Measurements from ENCODE around the gene STAT4.

STAT4 gene, protein sequence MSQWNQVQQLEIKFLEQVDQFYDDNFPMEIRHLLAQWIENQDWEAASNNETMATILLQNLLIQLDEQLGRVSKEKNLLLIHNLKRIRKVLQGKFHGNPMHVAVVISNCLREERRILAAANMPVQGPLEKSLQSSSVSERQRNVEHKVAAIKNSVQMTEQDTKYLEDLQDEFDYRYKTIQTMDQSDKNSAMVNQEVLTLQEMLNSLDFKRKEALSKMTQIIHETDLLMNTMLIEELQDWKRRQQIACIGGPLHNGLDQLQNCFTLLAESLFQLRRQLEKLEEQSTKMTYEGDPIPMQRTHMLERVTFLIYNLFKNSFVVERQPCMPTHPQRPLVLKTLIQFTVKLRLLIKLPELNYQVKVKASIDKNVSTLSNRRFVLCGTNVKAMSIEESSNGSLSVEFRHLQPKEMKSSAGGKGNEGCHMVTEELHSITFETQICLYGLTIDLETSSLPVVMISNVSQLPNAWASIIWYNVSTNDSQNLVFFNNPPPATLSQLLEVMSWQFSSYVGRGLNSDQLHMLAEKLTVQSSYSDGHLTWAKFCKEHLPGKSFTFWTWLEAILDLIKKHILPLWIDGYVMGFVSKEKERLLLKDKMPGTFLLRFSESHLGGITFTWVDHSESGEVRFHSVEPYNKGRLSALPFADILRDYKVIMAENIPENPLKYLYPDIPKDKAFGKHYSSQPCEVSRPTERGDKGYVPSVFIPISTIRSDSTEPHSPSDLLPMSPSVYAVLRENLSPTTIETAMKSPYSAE

DNA sequence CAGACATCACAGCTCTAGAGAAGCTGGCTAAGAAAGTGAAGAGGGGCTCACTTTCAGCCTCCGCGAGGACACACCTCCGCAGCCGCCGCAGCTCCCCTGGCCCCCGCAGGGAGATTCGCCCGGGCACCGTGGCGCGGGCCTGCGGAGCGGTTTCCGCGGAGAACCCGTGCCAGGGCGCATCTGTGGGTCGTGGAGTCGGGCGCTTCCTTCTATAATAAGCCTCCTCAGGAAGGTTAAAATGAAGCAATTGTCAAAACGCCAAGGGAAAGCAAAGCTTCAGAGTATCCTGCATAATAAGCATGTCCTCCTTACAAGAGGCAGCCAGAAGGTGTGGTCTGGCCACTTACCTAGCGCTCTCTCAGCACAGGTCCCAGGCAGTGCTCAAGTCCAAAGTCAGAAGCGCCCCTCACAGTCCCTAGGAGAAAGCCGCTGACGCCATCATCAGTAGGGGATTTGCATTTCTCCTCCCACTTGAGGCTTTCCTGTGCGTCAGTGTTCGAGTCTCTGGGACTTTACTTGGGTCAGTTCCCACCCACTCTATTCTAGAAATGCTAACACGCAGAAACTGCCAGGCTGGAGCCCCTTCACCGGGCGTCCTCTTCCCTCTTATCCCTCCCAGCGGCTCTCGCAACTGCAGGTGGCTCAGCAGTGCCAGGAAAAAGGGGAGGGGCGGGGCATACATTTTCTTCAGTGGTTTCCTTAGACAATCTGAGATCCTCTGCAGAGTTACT lies at the start of gene STAT4:
Gene STAT4 (minus strand): TSS at position 395 of the 731 bp plus-strand sequence. CDS start 2,791 bp downstream, outside the sequence.
- peak; percentile 68 for DNase-seq (ENCODE audit: low read depth)

DNA sequence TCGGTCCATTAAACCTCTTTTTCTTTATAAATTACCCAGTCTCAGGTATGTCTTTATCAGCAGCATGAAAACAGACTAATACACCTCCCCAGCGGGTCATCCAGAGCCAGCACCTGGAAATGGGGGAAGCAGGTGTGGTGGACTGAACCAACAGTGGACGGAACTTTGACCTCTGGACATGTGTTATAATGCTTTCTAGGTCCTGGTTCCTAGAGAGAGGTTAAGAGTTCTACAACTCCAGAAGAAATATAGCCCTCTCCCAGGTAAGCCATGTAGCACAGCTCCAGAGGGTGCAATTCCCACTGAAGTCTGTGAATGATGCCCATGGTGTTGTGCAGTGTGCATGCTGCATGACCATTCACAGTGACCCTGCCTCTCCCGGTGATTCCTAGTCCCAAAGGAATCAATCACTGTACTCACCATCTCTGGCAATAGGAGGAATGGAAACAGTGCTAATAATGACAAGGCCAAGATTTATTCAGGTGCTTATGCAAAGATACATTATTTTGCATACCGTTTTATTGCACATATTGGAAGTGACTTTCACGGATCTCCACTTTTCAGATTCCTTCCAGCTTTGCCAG lies 49.2 kb upstream of the STAT4 start:
- DNase-seq (ENCODE audit: low read depth) = no peak

DNA sequence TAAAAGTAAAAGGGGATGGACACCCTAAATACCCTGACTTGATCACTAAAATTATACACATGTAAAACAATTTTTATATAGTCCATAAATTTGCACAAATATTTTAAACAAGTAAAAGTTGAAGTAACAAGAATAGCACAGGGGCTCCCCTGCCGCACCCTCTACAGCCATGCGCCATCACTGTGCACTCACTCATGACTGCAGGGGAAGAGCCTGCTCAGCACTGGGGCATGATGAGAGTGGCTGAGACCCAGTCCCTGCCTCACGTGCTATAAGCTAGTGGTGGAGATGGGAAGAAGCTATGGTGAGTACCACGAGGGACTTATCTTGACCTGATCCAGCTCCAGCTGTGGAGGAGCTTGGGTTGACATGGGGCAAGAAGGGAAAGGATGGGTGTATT lies 47.5 kb upstream of the STAT4 start:
- no peak for DNase-seq (ENCODE audit: low read depth)

DNA sequence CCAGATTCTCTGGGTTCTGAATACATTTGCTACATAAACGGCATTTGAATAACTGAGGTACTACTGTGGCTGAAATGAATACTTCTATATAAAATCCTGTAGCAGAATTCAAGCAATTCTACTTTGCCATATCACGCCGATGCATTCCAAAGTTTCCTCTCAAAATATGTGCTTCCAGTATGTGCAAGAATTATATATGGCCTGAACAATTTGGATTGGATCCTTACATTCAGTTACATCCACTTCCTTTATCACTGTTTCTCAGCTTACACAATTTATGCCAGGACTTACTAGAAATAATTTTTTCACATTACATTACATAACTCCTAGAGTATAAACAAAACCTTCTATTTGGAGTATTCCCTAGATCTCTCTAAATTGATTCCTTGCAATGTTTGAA lies 46.3 kb upstream of the STAT4 start:
- DNase-seq (ENCODE audit: low read depth) = no peak

DNA sequence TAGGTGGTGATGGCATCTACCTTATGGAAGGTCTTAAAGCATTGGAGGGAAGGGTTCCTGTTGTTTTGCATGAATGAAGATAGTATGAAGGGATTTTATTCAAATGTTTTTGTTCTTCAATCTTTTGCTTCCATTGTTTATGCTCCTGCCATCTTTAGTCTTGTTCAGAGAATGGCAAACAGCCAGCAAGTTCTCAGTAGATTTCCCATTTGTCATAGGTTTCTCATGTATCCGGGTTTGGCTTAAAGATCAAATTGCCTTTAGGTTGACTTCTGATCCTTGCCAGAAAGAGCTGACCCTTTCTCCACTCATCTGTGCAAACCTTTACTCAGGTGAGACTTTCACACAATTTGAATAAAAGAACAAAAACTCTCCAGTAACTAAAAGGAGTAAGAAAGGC lies 44.2 kb upstream of the STAT4 start:
- DNase-seq (ENCODE audit: low read depth) = no peak

DNA sequence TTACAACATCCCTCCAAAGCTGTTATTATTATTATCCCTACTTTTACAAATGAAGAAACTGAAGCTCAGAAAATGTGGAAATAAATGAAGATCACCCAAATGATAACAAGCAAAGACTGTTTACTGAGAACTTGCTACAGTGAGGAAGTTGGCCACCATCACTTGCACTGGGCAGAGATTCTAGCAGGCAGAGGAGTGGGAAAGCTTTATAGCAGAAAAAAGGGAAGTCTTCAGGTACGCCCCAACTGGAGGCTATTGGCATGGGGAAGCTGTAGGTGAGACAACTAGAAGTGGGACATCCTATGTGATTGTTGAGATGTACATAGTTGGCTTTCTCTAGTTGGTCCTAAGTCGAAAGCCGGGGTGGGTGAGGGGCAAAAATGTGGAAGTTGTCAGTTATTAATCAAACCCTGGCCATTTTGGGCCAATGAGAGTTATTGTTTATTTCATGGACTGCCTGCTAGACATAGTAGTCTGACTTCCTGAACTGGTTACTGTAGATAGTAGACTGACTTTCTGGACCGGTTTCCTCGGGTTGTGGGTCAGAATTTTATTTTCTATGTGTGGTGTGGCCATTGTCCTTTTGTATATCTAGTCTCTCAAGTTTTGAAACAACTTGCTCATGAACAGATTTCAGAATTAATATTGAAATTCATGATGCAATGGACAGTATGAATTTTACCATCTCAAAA lies 40.2 kb upstream of the STAT4 start:
- no peak for DNase-seq (ENCODE audit: low read depth)

DNA sequence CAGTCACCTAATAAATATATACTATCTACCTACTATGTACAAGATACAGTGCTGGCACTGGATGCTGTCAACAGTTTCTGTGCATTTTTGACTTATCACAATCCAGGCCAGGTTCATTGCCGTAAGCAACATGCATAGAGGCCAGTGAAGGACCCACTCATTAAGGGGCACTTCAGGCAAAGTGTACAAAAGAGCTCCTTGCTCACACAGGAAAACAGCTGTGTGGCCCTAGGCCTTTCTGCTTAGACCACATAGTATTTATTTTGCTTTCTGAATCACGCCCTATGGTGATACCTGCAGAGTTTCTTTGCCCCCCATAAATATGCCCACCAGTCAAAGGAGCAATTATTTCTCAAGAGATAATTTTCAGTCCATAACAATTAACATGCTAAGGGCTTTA lies 39.6 kb upstream of the STAT4 start:
- no peak for DNase-seq (ENCODE audit: low read depth)

DNA sequence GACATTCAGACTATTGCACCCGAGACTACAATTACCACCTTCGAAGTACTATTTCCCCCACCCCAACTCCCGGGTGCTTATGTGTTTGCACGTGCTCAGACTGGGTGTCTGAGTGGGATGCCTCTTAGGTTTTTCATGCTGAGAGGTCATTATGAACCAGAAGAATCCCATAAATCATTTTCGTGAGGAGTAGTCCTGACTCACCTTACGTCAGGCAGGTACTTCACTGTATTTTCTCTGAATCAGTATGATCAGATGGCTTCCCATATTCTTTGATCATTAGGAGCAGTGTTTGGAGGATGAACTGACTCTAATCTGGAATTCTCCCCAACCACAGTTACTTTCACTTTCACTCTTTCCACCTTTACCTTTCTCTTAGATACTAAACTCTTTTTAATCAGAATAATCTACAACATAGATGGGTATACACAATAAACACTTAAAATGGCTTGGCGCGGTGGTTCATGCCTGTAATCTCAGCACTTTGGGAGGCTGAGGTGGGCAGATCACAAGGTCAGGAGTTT lies 38.4 kb upstream of the STAT4 start:
- no peak for DNase-seq (ENCODE audit: low read depth)

DNA sequence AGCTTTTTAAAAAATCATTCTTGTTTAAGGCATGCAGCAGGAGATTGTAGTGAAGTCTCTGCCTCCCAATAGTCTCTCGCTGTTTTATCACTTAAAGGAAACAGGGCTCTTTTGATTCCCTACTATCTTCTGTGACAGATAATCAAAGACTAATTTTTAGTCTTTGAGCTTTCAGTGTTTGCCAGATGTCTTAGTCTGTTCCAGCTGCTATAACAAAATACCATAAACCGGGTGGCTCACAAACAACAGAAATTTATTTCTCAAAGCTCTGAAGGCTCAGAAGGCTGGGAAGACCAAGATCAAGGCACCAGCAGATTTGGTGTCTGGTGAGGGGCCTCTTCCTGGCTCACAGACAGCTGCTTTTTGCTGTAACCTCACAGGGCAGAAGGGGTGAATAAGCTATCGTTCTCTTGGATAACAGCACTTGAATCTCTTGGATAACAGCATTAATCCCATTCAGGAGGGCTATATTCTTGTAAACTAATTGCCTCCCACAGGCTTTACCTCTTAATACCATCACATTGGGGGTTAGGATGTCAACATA lies 37.8 kb upstream of the STAT4 start:
- DNase-seq (ENCODE audit: low read depth) = no peak

DNA sequence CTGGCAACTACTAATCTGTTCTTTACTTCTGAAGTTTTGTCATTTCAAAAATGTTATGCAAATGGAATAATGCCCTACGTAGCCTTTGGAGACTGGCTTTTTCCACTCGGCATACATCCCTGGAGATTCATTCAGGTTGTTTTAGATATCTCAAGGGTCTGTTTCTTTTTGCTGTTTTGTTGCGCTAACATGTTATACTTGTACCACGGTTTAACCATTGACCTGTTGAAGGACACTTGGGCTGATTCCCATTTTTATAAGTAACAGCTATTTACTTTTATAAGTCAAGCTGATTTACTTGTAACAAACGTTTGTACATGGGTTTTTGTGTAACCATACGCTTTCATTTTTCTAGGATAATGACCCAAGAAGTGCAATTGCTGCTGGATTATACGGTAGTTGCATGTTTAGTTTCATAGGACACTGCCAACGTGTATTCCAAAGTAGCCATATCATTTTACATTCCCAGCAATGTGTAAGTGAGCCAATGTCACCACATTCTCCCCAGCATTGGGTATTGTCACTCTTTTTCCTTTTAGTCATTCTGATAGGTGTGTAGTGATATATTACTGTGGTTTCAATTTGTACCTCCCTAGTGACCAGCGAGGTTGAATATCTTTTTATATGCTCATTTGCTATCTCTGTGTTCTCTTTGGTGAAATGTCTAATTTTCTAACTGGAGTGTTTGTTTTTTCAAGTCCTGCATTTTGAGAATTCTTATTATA lies 36.5 kb upstream of the STAT4 start:
- DNase-seq (ENCODE audit: low read depth) = no peak

DNA sequence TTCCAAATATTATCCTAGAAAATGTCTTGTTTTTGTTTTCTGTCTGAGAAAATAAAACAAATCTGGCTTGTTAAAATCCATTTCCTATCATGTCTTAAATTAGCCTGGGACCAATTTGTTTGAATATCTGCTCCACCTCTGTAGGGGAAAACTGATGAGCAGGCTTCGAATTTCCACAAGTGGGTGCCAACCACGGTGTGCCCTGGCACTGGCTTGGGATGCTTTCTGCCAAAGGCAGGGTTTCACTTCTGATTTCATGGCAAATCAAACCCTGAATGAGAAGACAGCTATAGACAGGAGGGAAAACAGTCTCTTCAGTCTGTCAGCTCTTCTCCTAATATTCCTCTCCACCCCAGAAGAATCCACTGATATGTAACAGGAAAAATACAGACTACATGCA lies 33.7 kb upstream of the STAT4 start:
- DNase-seq (ENCODE audit: low read depth) = no peak

DNA sequence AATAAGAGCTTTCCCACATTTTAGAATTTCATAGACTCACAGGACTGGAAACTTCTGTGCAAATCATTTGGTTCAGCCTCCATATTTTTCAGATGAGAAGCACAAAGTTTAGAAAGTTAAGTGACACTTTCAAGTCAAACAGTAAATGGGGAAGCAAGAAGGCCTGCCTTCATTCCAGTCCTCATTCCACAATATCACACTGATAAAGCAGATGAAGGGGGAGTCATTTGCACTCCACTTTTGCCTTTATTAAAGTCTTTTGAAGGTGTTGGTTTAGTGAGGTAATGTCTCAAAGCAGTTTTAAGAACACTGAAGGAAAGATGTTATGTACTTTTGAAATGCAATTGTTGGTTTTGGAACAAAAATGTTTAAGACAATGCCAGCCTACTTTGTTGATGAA lies 32.7 kb upstream of the STAT4 start:
- no peak for DNase-seq (ENCODE audit: low read depth)

DNA sequence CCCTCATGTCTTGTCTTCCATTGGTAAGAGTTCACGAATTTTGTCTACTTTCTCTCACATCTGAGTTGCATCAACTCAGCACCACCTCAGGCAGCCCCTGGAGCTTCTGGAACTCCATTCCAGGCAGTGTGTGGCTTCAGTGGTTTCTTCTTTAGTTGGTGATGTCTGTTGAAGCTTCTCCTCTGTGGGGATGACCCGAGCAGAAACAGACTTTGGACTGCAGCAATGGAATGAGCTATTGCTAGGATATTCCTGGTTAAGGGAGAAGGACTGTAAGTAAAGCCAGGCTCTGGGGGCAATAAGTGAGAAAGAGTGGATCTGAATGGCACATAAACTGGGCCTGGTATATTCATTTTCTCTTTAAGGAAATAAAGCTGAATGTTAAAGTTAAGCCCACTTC lies 32.3 kb upstream of the STAT4 start:
- no peak for DNase-seq (ENCODE audit: low read depth)

DNA sequence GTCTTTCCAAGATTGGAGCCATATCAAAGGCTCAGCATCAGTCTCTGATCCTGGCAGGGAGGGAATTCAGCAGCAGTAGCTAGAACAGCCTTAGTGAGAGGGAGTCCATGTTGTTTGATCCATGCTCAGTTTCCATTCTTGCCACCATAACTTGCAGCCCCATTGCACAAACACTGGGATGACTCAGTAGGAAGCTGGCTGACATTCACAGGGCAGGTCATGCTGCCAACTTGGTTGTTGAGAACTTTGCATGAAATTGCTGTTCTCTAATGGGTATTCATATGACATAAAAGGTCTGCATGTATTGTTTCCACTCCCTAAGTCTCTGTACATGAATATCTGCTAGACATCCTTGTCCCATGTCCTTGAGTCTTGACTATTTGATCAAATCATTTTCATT lies 29.9 kb upstream of the STAT4 start:
- DNase-seq (ENCODE audit: low read depth) = no peak

DNA sequence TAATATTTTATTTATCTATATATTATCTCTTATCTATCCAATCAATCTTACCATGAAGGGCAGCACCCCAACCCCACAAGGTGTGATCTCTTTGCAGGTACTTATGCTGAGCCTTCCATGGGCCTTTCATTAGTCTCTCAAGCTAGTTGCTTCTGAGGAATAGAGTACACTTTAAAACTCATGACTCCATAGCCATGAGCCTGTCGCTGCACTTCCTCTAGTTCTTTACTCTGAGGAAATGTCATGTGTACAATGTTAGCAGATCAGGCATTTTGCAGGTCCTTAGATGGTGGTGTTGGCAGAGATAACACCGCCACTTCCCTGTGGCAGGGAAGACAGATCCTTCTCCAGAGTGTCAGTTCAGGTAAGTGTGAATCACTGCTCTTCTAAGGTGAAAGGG lies 29.5 kb upstream of the STAT4 start:
- DNase-seq (ENCODE audit: low read depth) = no peak

DNA sequence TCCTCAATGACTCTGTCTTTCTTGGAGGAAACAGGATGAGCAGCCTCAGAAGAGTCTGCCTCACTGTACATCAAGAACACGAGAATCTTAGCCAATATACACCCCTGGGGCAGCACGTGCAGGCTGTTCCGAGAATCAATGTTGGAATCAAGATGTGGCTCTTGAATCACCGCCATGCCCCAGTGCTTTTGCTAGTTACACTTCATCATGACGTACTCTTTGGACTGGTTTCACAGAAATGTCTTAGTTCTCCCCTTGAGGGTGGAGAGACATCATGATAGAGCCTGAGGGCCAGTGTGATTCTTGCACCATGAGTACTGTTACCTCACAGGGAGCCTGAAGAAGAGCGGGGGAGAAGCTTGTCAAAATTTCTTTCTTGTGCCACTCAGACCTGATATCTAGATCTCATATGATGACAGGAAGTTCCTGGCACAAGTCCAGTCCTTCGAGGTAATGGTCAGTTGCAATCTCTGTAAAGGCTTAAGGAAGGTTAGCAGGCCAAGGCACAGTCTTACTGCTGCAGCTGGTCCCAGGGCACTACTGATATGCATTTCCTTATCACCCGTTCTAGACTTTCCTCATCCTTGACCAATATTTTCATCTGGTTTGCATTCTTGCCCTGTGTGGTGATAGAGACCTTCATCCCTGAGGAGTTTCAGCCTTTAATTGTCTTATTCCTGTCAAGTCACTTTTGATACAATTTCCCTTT lies 28.2 kb upstream of the STAT4 start:
- no peak for DNase-seq (ENCODE audit: low read depth)

DNA sequence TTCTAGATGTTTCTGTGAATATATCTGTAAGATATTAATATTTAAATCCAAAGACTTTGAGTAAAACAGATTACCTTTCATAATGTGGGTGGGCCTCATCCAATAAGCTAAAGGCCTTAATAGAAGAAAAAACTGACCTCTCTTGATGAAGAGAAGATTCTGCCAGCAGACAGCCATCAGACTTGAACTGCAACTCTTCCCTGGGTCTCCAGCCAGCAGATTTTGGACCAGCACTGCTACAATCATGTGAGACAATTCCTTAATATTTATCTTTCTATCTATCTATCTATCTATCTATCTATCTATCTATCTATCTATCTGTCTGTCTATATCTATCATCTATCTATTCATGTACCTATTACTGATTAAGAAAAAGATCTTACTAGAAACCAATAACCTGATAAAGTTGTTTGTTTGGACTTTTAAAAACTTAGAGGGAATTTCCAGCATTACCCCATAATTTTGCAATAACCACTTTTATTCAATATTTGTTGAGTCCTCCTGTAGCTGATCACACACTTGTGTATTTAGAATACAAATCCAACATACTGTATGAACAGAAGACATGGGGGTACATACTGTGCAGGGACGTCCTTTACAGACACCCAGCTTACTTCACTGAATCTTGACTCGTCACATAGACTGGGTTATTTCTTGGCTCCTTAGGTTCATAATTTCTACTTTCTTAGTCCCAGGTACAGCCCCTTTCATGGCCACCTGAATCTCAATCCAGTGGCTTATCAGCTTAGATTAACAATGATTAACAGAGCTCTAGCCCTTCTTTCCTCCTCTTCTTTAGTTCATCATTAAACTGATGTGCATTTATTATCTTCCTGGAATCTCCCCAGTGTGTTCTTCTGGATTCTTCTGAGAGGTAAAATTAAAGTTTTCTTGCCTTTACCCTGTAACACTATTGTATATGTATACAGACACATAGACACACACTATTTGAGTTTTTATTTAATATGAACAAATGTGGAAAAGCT lies 27.2 kb upstream of the STAT4 start:
- DNase-seq (ENCODE audit: low read depth) = no peak

DNA sequence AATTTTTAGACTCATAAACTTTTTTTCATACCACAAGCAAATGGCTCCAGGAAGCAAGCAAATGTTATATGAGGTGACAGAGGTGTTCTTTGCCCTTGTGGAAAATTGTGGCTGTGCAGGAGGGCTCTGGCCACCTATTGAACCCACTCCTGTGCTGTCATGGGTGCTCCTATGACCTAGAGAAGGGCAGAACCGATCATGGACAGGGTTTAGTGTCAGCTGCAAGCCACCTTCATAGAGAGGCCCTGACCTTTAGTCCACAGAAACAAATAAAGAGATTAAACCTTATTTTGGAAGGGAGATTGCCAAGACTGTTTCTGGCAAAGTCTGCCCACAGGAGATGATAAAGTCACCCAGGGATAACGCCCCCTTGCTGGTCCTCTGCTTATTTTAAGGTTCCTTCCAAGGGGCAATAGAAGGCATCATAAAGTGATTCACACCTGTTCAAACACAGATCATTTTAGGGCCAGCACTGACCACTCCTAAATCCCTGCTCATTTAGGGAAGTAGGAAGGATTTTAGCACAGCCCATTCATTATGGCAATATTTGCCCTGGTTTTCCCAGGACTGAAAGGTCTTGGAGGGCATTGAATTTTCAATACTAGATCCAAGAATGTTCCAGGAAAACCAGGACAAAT lies 26.1 kb upstream of the STAT4 start:
- DNase-seq (ENCODE audit: low read depth) = no peak
